NCI-H1417 (cell line): ENCODE results near the gene WASF2.
A peak's percentile ranks its signal among the peaks of the same experiment; 100 is the strongest.
"Not testable (repeated sequence)": the region's sequence is repeated elsewhere in the genome, so short reads cannot be mapped to it uniquely, and the experiment has no call there.

ENCODE experiments used
- DNase-seq, 3 experiments: peaks; one replicate each; lab custom pipeline; 2025; lab: John Stamatoyannopoulos, UW

Gene WASF2

DNA sequence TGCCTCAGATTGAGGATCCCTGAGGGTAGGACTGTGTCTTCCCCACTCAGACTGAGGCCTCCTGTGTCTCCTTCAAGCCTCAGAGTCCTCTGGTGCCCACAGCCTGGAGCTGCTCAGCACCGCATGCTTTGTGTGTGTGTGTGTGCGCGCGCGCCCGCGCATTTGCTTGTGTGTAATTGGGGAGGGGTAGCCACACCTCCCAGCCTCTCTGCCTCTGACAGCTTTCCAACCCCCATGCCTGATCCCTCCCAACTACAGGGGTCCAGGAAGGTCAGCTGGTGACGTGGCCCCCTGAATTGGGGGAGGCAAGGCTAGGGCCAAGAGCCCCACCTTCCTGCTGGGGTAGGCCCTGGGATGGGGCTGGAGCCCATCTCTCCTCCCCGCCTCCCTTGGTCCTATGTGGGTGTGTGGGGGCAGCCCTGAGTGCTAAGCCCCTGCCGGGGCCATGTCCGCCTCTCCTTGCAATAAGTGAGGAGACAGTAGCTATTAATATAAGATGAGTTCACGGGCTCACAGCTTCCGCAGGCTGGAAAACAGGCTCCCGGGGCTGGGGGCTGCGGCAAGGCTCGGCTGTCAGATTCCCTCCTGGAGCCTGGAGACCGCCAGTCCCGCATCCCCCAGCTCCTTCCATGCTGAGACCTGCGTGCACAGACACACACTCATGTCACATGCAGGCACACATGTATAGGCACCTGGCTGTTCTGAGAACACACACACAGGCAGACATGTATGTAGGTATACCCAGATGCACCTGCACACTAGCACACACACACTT lies 90.5 kb downstream of the WASF2 start:
- peak in 2 of 3 experiments; percentile 21 to 46 for DNase-seq

DNA sequence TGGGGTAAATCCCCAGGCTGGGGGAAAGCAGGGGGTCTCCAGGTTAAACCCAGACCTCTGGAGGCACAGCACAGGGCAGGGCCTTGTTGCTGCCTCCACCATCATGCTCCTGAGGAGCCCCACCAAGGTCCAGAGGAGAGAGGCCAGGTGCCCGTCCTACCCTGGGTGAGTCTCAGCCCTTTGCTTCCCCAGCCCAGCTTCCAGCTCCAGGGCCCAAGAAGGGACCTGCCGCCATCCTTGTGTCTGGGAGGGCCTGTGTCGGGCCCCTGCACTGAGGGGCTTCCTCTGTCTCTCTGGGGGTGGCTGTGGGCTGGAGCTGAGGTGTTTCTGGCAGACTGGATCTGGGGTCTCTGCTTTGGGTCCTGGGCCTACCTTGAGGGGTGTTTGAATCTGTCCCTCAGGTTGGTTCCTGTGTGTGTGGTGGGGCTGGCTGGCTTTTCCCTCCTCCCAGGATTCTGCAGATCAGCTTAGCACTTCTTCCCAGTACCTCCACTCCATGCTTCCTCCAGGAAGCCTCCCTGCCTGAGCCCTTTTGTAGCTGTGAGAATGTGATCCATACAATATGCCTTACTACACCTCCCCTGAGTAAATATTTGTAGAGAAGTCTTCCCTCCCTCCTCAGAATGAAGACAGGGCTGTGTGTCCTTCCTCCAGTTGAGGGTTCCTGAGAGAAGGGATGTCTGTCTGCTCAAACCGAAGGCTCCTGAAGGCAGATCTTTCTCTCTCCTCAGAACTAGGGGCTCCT lies 91.4 kb downstream of the WASF2 start:
- no peak for DNase-seq

DNA sequence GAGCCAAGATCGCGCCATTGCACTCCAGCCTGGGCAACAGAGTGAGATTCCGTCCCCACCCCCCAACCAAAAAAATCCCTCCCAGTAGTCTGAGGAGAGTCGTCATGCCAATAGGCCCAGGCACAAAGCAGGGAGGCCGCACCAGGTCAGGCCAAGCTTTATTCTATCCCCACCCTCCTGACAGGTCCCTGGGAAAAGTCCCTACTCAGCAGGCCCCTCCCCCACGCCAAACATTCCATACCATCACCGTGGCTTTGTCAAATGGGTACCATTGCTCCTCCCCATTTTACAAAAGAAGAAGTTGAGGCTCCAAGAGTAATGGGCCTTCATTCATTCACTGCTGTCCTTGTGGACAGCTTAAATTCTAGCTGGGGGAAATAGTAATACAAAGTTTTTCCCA lies 92.2 kb downstream of the WASF2 start:
- no peak for DNase-seq

DNA sequence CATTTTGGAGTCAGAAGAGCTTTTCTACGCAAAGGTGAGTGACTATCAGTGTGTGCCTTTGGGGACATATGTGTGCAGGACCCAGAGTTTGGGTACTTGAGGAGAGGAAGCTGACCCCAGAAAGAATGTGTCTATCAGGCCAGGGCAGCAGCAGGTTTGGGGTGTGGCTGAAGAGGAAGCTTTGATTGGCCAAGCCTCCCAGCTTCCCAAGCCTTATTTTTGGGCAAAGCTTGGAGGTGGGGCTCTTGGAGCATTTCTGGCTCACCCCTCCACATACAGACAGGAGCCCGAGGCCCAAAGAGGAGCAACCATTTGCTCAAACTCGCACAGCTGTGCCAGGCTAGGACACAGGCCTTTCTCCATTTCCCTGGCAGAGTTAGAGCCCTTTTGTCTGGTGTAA lies 92.9 kb downstream of the WASF2 start:
- DNase-seq: no peak

DNA sequence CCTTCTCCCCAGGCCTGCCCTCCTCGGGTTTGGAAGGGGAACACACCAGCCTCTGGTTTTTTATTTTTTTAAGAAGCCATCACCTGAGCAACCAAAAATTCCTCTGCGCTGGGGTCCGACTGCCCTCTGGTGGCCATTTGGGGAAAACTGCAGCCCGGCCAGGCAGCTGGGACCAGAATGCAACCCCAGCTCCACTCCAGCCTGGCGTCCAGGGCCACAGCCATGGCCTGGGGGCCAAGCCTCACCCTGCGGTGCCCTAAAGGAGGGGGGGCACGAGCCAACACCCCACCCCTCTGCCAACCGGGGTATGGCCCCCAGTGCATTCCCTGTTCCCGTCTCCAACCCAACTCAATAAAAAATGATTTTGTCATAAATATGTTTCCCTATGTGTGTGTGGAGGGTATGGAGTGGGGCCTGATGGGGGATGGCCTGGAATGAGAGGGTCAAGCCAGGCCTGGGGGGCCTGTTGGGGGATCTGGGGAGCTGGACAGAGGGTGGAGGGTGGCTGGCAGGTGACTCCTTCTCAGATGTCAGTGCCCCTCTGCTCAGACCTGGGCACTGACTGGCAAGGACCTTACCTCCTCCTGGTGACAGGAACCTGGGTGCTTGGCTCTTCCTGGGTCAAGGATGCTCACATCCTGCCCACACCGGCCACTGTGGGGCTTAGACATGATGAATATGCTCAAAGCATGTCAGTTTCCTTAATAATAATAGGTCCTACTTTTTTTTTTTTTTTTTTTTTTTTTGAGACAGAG lies 94.3 kb downstream of the WASF2 start:
- DNase-seq: peak; percentile 52 to 78 (median 73)

DNA sequence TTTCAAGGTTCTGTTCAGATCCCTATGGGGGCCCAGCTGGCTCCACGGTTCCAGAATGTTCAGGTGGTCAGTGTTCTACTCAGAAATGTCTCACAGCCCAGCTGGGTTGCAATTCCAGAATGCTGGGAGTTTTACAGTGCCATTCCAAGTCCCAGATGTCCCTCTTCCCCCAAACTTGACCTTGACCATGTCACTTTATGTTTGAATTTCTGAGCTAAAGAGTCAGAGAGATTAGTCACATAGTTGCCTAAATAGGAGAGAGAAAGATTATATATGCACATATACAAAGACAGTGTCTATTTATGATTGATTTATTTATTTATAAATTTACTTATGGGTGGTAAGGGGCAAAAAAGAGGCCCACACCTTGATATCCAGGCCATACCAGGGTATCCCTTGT lies 95.0 kb downstream of the WASF2 start:
- DNase-seq: no peak

DNA sequence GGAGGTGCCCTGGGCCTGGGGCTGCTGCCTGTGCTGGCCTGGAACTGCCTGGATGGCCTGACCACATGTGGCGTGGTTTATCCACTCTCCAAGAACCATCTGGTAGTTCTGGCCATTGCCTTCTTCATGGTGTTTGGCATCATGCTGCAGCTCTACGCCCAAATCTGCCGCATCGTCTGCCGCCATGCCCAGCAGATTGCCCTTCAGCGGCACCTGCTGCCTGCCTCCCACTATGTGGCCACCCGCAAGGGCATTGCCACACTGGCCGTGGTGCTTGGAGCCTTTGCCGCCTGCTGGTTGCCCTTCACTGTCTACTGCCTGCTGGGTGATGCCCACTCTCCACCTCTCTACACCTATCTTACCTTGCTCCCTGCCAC lies 95.7 kb downstream of the WASF2 start:
- no peak for DNase-seq

DNA sequence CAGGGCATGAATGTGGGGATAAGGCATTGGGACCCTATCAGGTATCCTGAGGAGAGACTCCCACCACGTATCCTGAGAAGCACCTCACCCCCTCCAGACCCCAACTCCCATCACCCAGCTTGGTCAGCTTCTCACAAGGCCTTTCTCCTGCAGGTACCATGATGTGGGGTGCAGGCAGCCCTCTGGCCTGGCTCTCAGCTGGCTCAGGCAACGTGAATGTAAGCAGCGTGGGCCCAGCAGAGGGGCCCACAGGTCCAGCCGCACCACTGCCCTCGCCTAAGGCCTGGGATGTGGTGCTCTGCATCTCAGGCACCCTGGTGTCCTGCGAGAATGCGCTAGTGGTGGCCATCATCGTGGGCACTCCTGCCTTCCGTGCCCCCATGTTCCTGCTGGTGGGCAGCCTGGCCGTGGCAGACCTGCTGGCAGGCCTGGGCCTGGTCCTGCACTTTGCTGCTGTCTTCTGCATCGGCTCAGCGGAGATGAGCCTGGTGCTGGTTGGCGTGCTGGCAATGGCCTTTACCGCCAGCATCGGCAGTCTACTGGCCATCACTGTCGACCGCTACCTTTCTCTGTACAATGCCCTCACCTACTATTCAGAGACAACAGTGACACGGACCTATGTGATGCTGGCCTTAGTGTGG lies 96.2 kb downstream of the WASF2 start:
- DNase-seq: no peak

DNA sequence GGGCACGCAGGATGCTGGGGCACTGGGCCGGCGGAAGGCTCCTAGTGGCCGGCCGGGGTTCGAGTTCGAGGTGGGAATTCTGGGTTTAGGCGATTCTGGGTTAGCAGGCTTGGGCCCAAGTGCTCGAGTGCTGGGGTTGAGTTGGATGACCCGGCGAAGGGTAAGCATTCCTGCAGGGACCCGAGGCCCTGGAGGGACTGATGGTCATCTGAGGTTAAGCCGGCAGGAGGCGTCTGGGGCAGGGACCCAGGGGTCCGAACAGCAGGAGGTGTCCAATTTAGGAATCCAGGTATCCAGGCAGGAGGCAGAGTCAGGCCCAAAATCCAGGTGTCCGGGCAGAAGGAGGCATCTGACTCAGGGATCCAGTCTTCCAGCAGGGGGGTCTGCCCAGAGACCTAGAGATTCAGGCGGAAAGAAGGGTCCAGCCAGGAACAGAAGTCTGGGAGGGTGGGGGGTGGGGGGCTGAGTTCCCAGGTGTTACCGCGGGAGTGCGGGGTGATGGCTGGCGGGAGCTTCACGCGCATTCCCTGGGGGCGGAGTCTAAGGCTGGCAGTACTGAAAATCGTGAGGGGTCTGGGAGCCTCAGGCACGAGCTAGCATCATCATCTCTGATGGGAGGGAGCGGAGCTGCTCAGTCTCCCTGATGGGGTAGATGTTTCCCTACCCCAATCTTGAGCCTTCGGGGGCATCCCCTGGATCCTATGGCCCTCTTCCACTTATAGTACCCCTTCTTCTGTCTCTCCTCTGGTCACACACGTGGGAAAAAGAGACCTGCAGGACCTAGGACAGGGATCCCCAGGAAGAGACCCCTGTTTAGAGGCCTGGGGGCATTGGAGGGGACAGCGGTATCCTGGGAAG lies 97.0 kb downstream of the WASF2 start:
- peak in 2 of 3 experiments; percentile 56 to 60 for DNase-seq

DNA sequence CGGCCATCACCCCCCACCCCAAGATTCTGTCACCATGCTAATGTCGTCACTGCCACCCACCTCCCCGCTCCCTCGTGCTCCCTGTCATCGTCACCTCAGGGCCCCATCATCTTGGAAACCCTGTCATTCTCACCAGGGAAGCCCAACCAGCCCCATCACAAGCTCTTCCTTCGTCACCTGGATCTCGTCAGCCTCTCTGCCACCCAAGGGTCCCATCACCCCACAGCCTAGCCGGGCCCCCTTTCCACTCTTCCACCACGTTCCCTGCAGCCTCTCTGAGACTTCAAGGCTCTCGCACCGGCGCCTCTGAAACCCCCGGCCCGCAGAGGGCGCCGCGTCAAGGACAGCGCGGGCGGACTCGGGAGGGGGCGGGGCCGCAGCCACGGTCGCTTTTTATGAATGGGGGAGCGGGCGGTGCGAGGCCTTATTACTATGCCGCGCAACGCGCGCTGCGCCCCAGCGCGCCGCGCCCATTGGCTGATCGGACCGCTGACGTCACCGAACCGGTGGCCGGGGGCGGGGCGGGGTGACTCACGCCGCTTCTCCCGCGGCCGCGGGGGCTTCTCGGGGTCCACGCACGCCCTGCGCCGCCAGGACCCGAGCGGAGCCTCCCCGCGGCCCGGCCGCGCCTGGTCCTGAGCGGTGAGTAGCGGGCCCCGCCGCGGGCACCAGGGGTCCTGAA lies 97.7 kb downstream of the WASF2 start, which contains the start of gene GPR3:
Gene GPR3 (plus strand): TSS at position 527 of the 682 bp plus-strand sequence. CDS start 1,177 bp downstream, outside the sequence.
- DNase-seq: peak; percentile 89 to 93 (median 92)

DNA sequence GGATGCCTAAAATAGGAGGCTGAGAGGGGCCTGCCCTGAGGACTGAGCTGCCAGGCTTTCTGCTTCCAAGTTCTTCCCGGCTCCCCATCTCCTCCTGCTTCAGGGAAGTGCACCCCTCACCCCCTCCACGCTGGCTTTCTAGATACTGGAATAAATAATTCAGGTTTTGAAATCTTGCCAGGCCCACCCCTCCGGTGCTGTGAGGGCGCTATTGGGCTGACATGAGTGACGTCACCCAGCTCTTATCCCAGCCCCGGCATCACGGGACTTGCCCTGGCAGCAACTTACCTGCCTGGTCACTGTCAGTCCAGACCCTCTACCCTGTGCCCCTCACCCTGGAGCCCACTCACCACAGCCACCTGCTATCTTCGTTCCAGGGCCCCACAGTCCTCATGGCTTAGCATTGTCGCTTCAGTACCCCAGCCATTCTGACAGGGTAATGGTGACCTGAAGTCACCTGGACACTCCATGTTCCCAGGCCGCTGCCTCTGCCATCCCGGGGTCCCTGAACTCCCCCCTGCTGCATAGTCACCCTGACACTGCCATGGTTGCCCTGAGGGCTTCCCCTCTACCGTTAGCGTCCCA lies 98.4 kb downstream of the WASF2 start:
- no peak for DNase-seq

DNA sequence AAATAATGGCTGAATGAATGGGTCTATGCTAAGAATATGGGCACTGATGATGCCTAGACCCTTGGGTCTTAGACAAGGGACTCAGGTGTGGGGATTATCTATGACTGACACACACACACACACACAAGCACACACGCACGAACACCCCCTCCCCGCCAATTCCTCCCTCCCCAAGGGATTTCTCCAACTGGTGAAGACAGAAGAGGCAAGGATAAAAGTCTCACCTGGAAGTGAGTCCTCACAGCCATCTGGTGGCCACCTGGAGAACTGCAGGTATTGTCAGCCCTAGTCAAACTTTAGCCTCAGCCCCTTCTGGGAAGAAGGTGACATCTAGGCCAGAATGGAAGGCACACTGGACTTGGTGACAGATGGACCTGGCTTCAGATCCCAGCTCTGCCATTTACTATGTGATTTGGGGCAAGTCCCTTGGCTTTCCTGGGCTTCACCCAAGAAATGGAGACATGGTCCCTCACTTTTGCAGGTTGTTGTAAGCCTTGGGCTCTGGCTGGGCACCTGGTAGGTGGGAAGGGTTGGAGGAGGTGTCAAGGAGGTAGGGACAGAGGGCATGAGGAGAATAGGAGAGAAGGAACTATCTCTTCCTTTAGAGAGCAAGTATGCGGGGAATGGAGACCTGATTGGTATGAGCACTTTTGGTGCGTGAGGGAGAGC lies 101.5 kb downstream of the WASF2 start:
- peak; percentile 58 to 82 (median 80) for DNase-seq

DNA sequence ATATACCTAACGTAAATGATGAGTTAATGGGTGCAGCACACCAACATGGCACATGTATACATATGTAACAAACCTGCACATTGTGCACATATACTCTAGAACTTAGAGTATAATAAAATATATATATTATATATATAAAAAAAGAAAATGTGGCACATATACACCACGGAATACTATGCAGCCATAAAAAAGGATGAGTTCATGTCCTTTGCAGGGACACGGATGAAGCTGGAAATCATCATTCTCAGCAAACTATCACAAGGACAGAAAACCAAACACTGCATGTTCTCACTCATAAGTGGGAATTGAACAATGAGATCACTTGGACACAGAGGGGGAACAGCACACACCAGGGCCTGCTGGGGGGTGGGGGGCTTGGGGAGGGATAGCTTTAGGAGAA lies 105.2 kb downstream of the WASF2 start:
- not testable (repeated sequence) for DNase-seq

DNA sequence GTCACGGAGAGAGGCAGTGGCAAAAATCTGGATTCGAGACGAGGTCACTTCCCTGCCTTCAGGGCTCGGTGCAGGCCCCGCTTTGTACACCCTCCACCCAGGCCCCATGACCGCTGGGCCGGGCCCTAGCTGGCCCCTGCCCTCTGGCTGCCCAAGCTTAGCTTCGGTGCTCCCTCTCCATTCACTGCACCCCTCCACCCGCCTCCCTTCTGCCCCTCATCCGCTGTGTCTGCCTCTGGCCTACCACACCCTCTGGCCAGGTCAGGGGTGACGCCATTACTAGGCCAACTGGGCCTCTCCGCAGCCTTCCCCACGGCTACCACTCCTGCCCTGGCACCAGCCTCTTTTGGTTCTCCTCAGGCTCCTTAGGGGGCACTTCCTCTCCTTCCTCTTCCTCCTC lies 106.3 kb downstream of the WASF2 start:
- no peak for DNase-seq

DNA sequence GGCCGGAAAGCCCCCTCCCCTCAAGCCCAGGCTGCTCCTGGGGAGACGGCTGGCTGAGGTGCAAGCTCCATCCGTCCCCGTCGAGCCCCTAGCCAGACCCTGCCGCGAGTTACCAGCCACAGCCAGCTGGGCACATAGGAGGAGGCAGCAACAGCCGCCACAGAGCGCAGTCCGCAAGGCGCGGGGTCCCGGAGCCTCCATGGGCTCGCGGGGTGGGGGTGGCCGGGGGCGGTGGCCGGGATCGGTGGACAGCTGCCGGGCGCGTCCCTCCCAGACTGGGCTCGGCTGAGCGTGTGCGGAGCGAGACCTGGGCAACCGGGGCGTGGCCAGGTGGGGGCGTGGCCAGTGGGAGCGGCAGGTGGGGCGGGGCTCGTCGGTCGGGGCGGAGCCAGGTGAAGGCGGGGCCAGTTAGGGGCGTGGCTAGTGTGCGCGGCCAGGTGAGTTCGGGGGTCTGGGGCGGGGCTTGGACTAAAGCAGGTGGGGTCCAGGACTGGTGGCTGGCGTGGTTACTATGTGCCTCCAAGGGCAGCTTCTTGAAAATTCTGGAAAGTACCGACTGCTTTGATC lies 106.8 kb downstream of the WASF2 start, which contains the start of gene CD164L2:
Gene CD164L2 (minus strand): TSS at position 295 of the 567 bp plus-strand sequence. CDS start 94 bp downstream, at position 201.
- peak; percentile 59 to 71 (median 65) for DNase-seq

DNA sequence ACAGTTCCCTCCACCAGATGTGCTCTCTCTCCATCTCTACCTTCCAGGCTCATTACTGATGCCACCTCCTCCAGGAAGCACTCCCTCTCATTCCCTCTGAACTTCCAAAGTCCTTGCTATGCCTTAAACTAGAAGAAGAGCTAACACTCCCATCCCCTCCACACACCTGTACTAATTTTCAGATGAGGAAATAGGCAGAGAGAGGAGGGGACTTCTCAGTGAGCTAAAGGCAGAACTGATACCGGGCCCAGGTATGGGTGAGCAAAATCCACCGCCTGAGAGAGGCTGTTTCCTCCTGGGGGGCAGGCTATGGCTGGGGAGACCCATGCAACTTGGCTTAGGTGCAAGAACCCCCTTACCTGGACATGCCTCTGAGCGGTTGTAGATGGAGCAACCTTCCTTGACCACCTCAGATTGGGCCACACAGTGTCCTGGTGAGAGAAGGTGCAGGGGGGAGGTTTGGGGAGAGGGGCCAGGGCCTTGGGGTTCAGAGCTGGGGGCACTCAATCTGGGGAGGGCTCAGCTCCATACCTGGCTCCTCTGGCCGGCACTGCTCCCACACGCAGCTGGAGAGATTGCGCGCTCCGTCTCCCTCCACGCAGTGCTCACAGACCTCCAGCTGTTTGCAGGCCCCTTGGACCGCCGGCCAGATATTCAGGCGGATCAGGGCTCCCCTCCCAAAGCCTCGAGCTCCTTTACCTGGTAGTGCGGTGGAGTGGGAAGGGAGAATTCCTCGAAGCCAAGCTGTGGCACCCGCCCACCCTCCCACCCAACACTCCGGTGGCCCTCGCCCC lies 107.8 kb downstream of the WASF2 start:
- DNase-seq: no peak

DNA sequence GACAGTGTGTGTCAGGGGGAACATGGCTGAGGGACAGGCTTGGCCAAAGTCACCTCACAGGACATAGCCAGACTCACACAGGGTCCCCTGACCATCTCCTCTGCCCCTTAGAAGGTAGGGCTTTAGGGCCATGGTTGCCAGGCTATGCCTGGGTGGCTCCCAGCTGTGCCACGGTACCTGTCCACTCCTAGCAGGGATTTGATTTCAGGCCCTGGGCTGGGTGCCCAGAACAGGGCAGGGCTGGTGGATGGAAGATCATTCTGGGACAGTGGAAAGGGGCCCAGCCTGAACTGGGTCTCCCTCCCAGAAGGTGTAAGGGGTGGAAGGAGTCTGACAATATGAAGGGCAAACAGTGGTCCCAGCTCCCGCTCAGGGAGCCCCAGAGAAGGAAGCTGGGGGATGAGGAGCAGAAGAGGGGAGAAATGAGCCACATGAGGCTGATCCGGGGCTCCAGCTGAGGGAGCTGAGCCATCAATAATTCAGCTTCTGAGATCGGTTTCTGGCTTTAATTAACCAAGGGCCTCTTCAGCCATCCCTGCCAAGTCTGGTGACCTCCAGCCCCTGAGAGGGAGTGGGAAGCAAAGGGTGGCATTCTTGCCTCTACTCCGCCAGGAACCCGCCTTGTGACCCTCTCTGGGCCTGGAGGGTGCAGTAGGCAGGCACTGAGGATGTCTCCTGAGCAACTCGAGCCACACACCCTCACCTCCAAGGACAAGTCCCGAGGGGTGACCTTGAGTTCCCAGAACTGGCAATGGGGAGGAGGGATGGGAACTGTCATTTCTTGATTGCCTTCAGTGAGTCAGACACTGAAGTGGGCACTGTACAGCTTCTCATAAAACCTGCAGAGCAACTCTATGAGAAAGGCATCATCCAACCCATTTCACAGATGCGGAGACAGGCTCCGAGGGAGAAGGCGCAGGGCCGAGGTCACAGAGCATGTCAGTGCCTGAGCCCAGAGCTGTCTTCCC lies 108.9 kb downstream of the WASF2 start:
- no peak for DNase-seq
